ENCODE results near the gene CAMK2A. TPM values are rescaled to one million over a fixed set of nuclear protein-coding genes. Genes with fewer than 3 reads are reported as not detected.

CAMK2A gene
- 16.7 TPM for total RNA-seq

GRCh38 chr5:150289551-150290390 lies at the start of gene CAMK2A:
Gene CAMK2A, minus strand, starts transcription at chr5:150289773. Its CDS starts 148 bp downstream, at chr5:150289625.
- FAIRE-seq (no peak), DNase-seq (ENCODE audit: low spot score in 2 of 2) (no peak)

GRCh38 chr5:150339165-150339564 lies 49.6 kb upstream of the CAMK2A start:
- FAIRE-seq, result no peak
- DNase-seq (ENCODE audit: low spot score in 2 of 2), result peak in 1 of 2 donors; percentile 63

GRCh38 chr5:150338546-150338945 lies 49.0 kb upstream of the CAMK2A start:
- DNase-seq (ENCODE audit: low spot score in 2 of 2) (no peak), FAIRE-seq (no peak)

GRCh38 chr5:150335778-150336177 lies 46.2 kb upstream of the CAMK2A start:
- FAIRE-seq (no peak), DNase-seq (ENCODE audit: low spot score in 2 of 2) (no peak)

GRCh38 chr5:150333400-150333799 lies 43.8 kb upstream of the CAMK2A start:
- no peak for FAIRE-seq
- peak; percentile 32 to 44 for DNase-seq (ENCODE audit: low spot score in 2 of 2)

GRCh38 chr5:150329881-150330876 lies 40.6 kb upstream of the CAMK2A start:
- FAIRE-seq (no peak), DNase-seq (ENCODE audit: low spot score in 2 of 2) (no peak)

GRCh38 chr5:150329038-150329437 lies 39.5 kb upstream of the CAMK2A start:
- FAIRE-seq (no peak), DNase-seq (ENCODE audit: low spot score in 2 of 2) (no peak)

- no peak for FAIRE-seq
- no peak for DNase-seq (ENCODE audit: low spot score in 2 of 2)
Measured at GRCh38 chr5:150328515-150328914, 38.9 kb upstream of the CAMK2A start.

GRCh38 chr5:150327139-150327538 lies 37.6 kb upstream of the CAMK2A start:
- DNase-seq (ENCODE audit: low spot score in 2 of 2), result no peak
- no peak for FAIRE-seq

GRCh38 chr5:150326707-150327106 lies 37.1 kb upstream of the CAMK2A start:
- DNase-seq (ENCODE audit: low spot score in 2 of 2) (no peak), FAIRE-seq (no peak)

- no peak for FAIRE-seq
Measured at GRCh38 chr5:150325426-150325825, 35.9 kb upstream of the CAMK2A start.

GRCh38 chr5:150323819-150324218 lies 34.2 kb upstream of the CAMK2A start:
- DNase-seq (ENCODE audit: low spot score in 2 of 2), result no peak
- no peak for FAIRE-seq

More at GRCh38 chr5:150325426-150325825, 35.9 kb upstream of the CAMK2A start:
- no peak for DNase-seq (ENCODE audit: low spot score in 2 of 2)

- FAIRE-seq (no peak), DNase-seq (ENCODE audit: low spot score in 2 of 2) (no peak)
Measured at GRCh38 chr5:150323092-150323491, 33.5 kb upstream of the CAMK2A start.

- DNase-seq (ENCODE audit: low spot score in 2 of 2) (no peak), FAIRE-seq (no peak)
Measured at GRCh38 chr5:150322202-150322601, 32.6 kb upstream of the CAMK2A start.

GRCh38 chr5:150321784-150322183 lies 32.2 kb upstream of the CAMK2A start:
- FAIRE-seq (no peak), DNase-seq (ENCODE audit: low spot score in 2 of 2) (no peak)

GRCh38 chr5:150321211-150321610 lies 31.6 kb upstream of the CAMK2A start:
- no peak for FAIRE-seq

GRCh38 chr5:150320044-150320613 lies 30.6 kb upstream of the CAMK2A start:
- DNase-seq (ENCODE audit: low spot score in 2 of 2), result peak in 1 of 2 donors; percentile 58
- FAIRE-seq, result no peak

More at GRCh38 chr5:150321211-150321610, 31.6 kb upstream of the CAMK2A start:
- no peak for DNase-seq (ENCODE audit: low spot score in 2 of 2)

- DNase-seq (ENCODE audit: low spot score in 2 of 2) (no peak), FAIRE-seq (no peak)
Measured at GRCh38 chr5:150319484-150319790, 29.9 kb upstream of the CAMK2A start.

- no peak for DNase-seq (ENCODE audit: low spot score in 2 of 2)
- FAIRE-seq, result no peak
Measured at GRCh38 chr5:150318613-150319483, 29.3 kb upstream of the CAMK2A start.
